Neural progenitor cell (in vitro differentiated cells): Measurements from ENCODE around the gene TNFRSF21.

Experiments
- EZH2phosphoT487 ChIP-seq: fragments of 200-600 bp; sonication (generic); IDR thresholded peaks from 2 replicates; pipeline ENCODE4 v1.6.1; 2017; ENCODE audit warnings: antibody characterized with exemption
- TF ChIP-seq, protein P1 (sequence below): fragments of 200-600 bp; sonication (generic); IDR thresholded peaks from 2 replicates; pipeline ENCODE4 v1.5.1; 2017; ENCODE audit warnings: antibody characterized with exemption, mild to moderate bottlenecking

- no peak for TF ChIP-seq EZH2phosphoT487
- TF ChIP-seq, protein P1, sequence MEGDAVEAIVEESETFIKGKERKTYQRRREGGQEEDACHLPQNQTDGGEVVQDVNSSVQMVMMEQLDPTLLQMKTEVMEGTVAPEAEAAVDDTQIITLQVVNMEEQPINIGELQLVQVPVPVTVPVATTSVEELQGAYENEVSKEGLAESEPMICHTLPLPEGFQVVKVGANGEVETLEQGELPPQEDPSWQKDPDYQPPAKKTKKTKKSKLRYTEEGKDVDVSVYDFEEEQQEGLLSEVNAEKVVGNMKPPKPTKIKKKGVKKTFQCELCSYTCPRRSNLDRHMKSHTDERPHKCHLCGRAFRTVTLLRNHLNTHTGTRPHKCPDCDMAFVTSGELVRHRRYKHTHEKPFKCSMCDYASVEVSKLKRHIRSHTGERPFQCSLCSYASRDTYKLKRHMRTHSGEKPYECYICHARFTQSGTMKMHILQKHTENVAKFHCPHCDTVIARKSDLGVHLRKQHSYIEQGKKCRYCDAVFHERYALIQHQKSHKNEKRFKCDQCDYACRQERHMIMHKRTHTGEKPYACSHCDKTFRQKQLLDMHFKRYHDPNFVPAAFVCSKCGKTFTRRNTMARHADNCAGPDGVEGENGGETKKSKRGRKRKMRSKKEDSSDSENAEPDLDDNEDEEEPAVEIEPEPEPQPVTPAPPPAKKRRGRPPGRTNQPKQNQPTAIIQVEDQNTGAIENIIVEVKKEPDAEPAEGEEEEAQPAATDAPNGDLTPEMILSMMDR, result no peak
Observed at GRCh38 chr6:47337519-47337918, 27.8 kb upstream of the TNFRSF21 start.
